ENCODE measurements around the gene SLC30A3. TPM values are rescaled to one million over a fixed set of nuclear protein-coding genes. Genes with fewer than 3 reads are reported as not detected.
A peak's percentile ranks its signal among the peaks of the same experiment; 100 is the strongest.
"Not testable (repeated sequence)": the region's sequence is repeated elsewhere in the genome, so short reads cannot be mapped to it uniquely, and the experiment has no call there.

The SLC30A3 gene
- total RNA-seq, 2 experiments from 2014 or later: 0.45 TPM

GRCh38 chr2:27303093-27304025 lies 40.5 kb upstream of the SLC30A3 start:
- CTCF ChIA-PET: interaction anchor here (0.6 to 4.4 kb wide), 48 partner anchors 9 to 457 kb away, joined by 3 to 48 read pairs (median 5); partner anchors contain the start of genes ABHD1, AGBL5, CAD and MPV17
- Mint-ChIP-seq H3K36me3 (ENCODE audit: low read depth) (no peaks in the 10 kb centered on the region), H3K27ac (no peak overlapping the region), H3K4me3 (peak overlapping the region; percentile 41), H3K4me1 (peaks cover 9% of the 10 kb centered on the region), H3K27me3 (peaks cover 26% of the 10 kb centered on the region), H3K9me3 (no peaks in the 10 kb centered on the region)
- POLR2A ChIA-PET: interaction anchor here (1.1 to 1.6 kb wide), 5 partner anchors 9 to 252 kb away, joined by 3 to 4 read pairs (median 3); partner anchors contain the start of genes AGBL5, ATRAID and SLC5A6
- peak; percentile 51 for DNase-seq

GRCh38 chr2:27300606-27301005 lies 37.8 kb upstream of the SLC30A3 start:
- peaks cover 19% of the 10 kb centered on the region for H3K27me3 Mint-ChIP-seq
- H3K27ac Mint-ChIP-seq; H3K36me3 Mint-ChIP-seq (ENCODE audit: low read depth); H3K4me1 Mint-ChIP-seq; H3K9me3 Mint-ChIP-seq; POLR2A ChIA-PET; DNase-seq; H3K4me3 Mint-ChIP-seq: not testable (repeated sequence)
- CTCF ChIA-PET: interaction anchor here (2.4 to 4.3 kb wide), 2 partner anchors 9 to 20 kb away, joined by 9 to 48 read pairs; no protein-coding TSS in a partner anchor

- H3K36me3 Mint-ChIP-seq (ENCODE audit: low read depth): no peaks in the 10 kb centered on the region
- H3K27me3 Mint-ChIP-seq: peaks cover 7% of the 10 kb centered on the region
- peaks cover 5% of the 10 kb centered on the region for H3K4me1 Mint-ChIP-seq
- POLR2A ChIA-PET: no interaction called here
- H3K4me3 Mint-ChIP-seq: no peak overlapping the region
- no peak overlapping the region for H3K27ac Mint-ChIP-seq
- DNase-seq: no peak
- CTCF ChIA-PET: interaction anchor here (1.0 to 2.4 kb wide), 3 partner anchors 15 to 18 kb away, joined by 3 to 9 read pairs (median 4); no protein-coding TSS in a partner anchor
- no peaks in the 10 kb centered on the region for H3K9me3 Mint-ChIP-seq
Observed at GRCh38 chr2:27298391-27299080, 35.7 kb upstream of the SLC30A3 start.

- no peak overlapping the region for H3K4me3 Mint-ChIP-seq
- DNase-seq: no peak
- no peaks in the 10 kb centered on the region for H3K9me3 Mint-ChIP-seq
- H3K36me3 Mint-ChIP-seq (ENCODE audit: low read depth): no peaks in the 10 kb centered on the region
- H3K4me1 Mint-ChIP-seq: no peaks in the 10 kb centered on the region
- ChIA-PET CTCF (interaction anchor here (1.1 kb wide), 1 partner anchor 32 kb away, joined by 3 read pairs; no protein-coding TSS in a partner anchor), POLR2A (no interaction called here)
- H3K27ac Mint-ChIP-seq: no peak overlapping the region
- peaks cover 18% of the 10 kb centered on the region for H3K27me3 Mint-ChIP-seq
Observed at GRCh38 chr2:27297195-27297594, 34.3 kb upstream of the SLC30A3 start.

- H3K9me3 Mint-ChIP-seq: no peaks in the 10 kb centered on the region
- peaks cover 25% of the 10 kb centered on the region for H3K27me3 Mint-ChIP-seq
- POLR2A ChIA-PET: no interaction called here
- H3K4me1 Mint-ChIP-seq: no peaks in the 10 kb centered on the region
- no peak for DNase-seq
- no peaks in the 10 kb centered on the region for H3K36me3 Mint-ChIP-seq (ENCODE audit: low read depth)
- no peak overlapping the region for H3K27ac Mint-ChIP-seq
- CTCF ChIA-PET: interaction anchor here (0.6 to 1.1 kb wide), 3 partner anchors 8 to 31 kb away, joined by 3 to 8 read pairs (median 3); no protein-coding TSS in a partner anchor
- no peak overlapping the region for H3K4me3 Mint-ChIP-seq
Observed at GRCh38 chr2:27296481-27296880, 33.6 kb upstream of the SLC30A3 start.

GRCh38 chr2:27294928-27295327 lies 32.1 kb upstream of the SLC30A3 start:
- H3K36me3 Mint-ChIP-seq (ENCODE audit: low read depth): no peaks in the 10 kb centered on the region
- peaks cover 25% of the 10 kb centered on the region for H3K27me3 Mint-ChIP-seq
- H3K27ac Mint-ChIP-seq: no peak overlapping the region
- no peak overlapping the region for H3K4me3 Mint-ChIP-seq
- no peaks in the 10 kb centered on the region for H3K9me3 Mint-ChIP-seq
- CTCF ChIA-PET: interaction anchor here (7.7 kb wide), 1 partner anchor 7 kb away, joined by 48 read pairs; no protein-coding TSS in a partner anchor
- DNase-seq: no peak
- H3K4me1 Mint-ChIP-seq: no peaks in the 10 kb centered on the region
- POLR2A ChIA-PET: no interaction called here

GRCh38 chr2:27291865-27292264 lies 29.0 kb upstream of the SLC30A3 start:
- H3K27me3 Mint-ChIP-seq: peaks cover 40% of the 10 kb centered on the region
- ChIA-PET CTCF (interaction anchor here (2.0 to 7.7 kb wide), 3 partner anchors 10 to 12 kb away, joined by 11 to 48 read pairs (median 18); no protein-coding TSS in a partner anchor), POLR2A (interaction anchor here (1.2 kb wide), 1 partner anchor 26 kb away, joined by 3 read pairs; no protein-coding TSS in a partner anchor)
- H3K27ac Mint-ChIP-seq: no peak overlapping the region
- no peak for DNase-seq
- H3K4me1 Mint-ChIP-seq: no peaks in the 10 kb centered on the region
- no peaks in the 10 kb centered on the region for H3K36me3 Mint-ChIP-seq (ENCODE audit: low read depth)
- H3K4me3 Mint-ChIP-seq: no peak overlapping the region
- no peaks in the 10 kb centered on the region for H3K9me3 Mint-ChIP-seq

GRCh38 chr2:27290549-27290948 lies 27.7 kb upstream of the SLC30A3 start:
- Mint-ChIP-seq H3K4me1 (no peaks in the 10 kb centered on the region), H3K27me3 (peaks cover 44% of the 10 kb centered on the region), H3K4me3 (no peak overlapping the region), H3K36me3 (ENCODE audit: low read depth) (no peaks in the 10 kb centered on the region), H3K27ac (no peak overlapping the region), H3K9me3 (no peaks in the 10 kb centered on the region)
- POLR2A ChIA-PET: no interaction called here
- DNase-seq: no peak
- CTCF ChIA-PET: interaction anchor here (4.1 to 7.7 kb wide), 2 partner anchors 11 kb away, joined by 18 to 48 read pairs; no protein-coding TSS in a partner anchor

- POLR2A ChIA-PET: no interaction called here
Observed at GRCh38 chr2:27288610-27289009, 25.8 kb upstream of the SLC30A3 start.

GRCh38 chr2:27285481-27285880 lies 22.6 kb upstream of the SLC30A3 start:
- ChIA-PET CTCF (interaction anchor here (0.6 kb wide), 1 partner anchor 11 kb away, joined by 3 read pairs; no protein-coding TSS in a partner anchor), POLR2A (no interaction called here)
- Mint-ChIP-seq H3K9me3 (no peaks in the 10 kb centered on the region), H3K4me1 (peaks cover 4% of the 10 kb centered on the region), H3K4me3 (no peak overlapping the region), H3K27me3 (peaks cover 57% of the 10 kb centered on the region), H3K27ac (no peak overlapping the region), H3K36me3 (ENCODE audit: low read depth) (no peaks in the 10 kb centered on the region)
- no peak for DNase-seq

More at GRCh38 chr2:27288610-27289009, 25.8 kb upstream of the SLC30A3 start:
- CTCF ChIA-PET: interaction anchor here (4.1 to 7.7 kb wide), 2 partner anchors 9 to 13 kb away, joined by 18 to 48 read pairs; no protein-coding TSS in a partner anchor
- Mint-ChIP-seq H3K9me3 (no peaks in the 10 kb centered on the region), H3K36me3 (ENCODE audit: low read depth) (no peaks in the 10 kb centered on the region), H3K4me3 (no peak overlapping the region), H3K4me1 (no peaks in the 10 kb centered on the region), H3K27ac (no peak overlapping the region), H3K27me3 (peaks cover 56% of the 10 kb centered on the region)
- no peak for DNase-seq

- POLR2A ChIA-PET: no interaction called here
- Mint-ChIP-seq H3K27ac (no peak overlapping the region), H3K4me1 (peaks cover 8% of the 10 kb centered on the region), H3K9me3 (no peaks in the 10 kb centered on the region), H3K36me3 (ENCODE audit: low read depth) (no peaks in the 10 kb centered on the region), H3K4me3 (no peak overlapping the region), H3K27me3 (peaks cover 57% of the 10 kb centered on the region)
- DNase-seq: no peak
- CTCF ChIA-PET: interaction anchor here (0.6 kb wide), 1 partner anchor 11 kb away, joined by 3 read pairs; no protein-coding TSS in a partner anchor
Observed at GRCh38 chr2:27284996-27285395, 22.1 kb upstream of the SLC30A3 start.

- CTCF ChIA-PET: interaction anchor here (0.6 to 5.9 kb wide), 8 partner anchors 16 to 437 kb away, joined by 3 to 75 read pairs (median 4); partner anchors contain the start of gene MPV17
- Mint-ChIP-seq H3K9me3 (no peaks in the 10 kb centered on the region), H3K4me3 (no peak overlapping the region), H3K27me3 (peaks cover 58% of the 10 kb centered on the region), H3K27ac (no peak overlapping the region), H3K4me1 (peaks cover 13% of the 10 kb centered on the region), H3K36me3 (ENCODE audit: low read depth) (no peaks in the 10 kb centered on the region)
- POLR2A ChIA-PET: interaction anchor here (0.6 to 1.7 kb wide), 2 partner anchors 19 to 90 kb away, joined by 3 to 4 read pairs; no protein-coding TSS in a partner anchor
- DNase-seq: no peak
Observed at GRCh38 chr2:27282892-27283291, 20.0 kb upstream of the SLC30A3 start.

Data from activated CD4-positive, alpha-beta memory T cell treated with anti-CD3 and anti-CD28 coated beads, Interleukin-2, amount 10 ng/mL, durations not matched to agents 7 days and 5 days (primary cell).